ENCODE data around the gene SRBD1.

- TF ChIP-seq USF2 (IDR thresholded peaks at IDR 0.05), result no peak
- no peak for TF ChIP-seq CTCF (IDR thresholded peaks at IDR 0.05)
Measured at GRCh38 chr2:45484965-45485364, 126.1 kb downstream of the SRBD1 start.
